WI38 (cell line): ENCODE measurements around the gene PRX.

Experiments used
- H3K4me3 ChIP-seq: 2 replicates; pipeline ENCODE4 v1.5.1; 2011; ENCODE audit warnings: low read depth, mild to moderate bottlenecking, control low read depth, low read length
- CTCF ChIP-seq: IDR thresholded peaks from 2 replicates; pipeline ENCODE4 v1.5.1; 2012; ENCODE audit warnings: low read depth, mild to moderate bottlenecking, control low read depth, low read length

The PRX gene

GRCh38 chr19:40453151-40453735 lies 40.1 kb upstream of the PRX start:
- TF ChIP-seq CTCF = no peak
- H3K4me3 ChIP-seq = no peak overlapping the region

- no peak overlapping the region for H3K4me3 ChIP-seq
- no peak for TF ChIP-seq CTCF
Measured at GRCh38 chr19:40452016-40452415, 38.8 kb upstream of the PRX start.

- H3K4me3 ChIP-seq = no peak overlapping the region
- TF ChIP-seq CTCF = no peak
Measured at GRCh38 chr19:40450664-40451063, 37.5 kb upstream of the PRX start.

DNA sequence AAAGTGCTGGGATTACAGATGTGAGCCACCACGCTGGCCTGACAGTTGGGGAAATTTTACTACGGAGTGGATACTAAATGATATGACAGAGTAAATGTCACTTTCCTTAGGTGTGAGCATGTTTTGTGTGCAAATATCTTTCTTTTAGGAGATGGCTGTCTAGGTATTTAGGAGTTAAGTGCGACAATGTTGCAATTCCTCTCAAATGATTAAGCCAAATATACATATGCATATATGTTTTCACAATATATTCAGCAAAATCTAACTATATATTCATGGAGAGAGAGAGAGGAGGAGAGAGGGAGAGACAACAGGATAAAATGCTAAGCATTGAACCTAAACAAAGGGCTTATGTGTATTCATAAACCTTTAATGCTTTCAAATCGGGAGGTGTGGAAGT lies 36.3 kb upstream of the PRX start:
- no peak overlapping the region for H3K4me3 ChIP-seq
- TF ChIP-seq CTCF = no peak

- TF ChIP-seq CTCF = no peak
- no peak overlapping the region for H3K4me3 ChIP-seq
Measured at GRCh38 chr19:40446263-40446784, 33.1 kb upstream of the PRX start.

GRCh38 chr19:40445780-40446262 lies 32.6 kb upstream of the PRX start:
- H3K4me3 ChIP-seq = no peak overlapping the region
- TF ChIP-seq CTCF = no peak

DNA sequence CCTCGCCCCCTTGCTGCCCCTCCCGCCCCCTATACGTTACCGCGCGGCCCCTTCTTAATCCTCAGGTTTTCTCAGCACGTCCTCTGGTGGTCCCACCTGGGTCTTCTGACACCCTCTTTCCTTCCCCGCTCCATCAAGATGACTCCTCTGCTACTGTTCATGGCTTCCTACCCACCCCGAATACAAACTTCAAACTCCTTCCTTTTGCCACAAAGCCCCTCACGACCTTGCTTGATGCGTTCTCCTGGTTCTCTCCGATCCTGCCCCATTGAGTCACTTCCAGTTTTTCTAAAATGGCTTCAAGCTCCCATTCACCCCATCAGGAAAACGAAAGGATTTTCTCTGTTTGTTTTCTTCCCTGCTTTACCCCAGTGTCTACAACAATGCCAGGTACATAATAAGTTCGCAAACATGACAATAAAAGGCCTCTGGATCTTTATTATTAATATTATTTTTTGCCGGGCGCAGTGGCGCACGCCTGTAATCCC lies 31.7 kb upstream of the PRX start:
- no peak for TF ChIP-seq CTCF
- peak overlapping the region; percentile 100 for H3K4me3 ChIP-seq
